Activated gamma-delta T cell treated with Interleukin-2 at 50 U/mL for 16 hours (primary cell): ENCODE measurements around the gene B4GALT2.
A peak's percentile ranks its signal among the peaks of the same experiment; 100 is the strongest.

Experiments
- DNase-seq: peaks from one replicate; pipeline ENCODE4 v3.0.0-alpha.2; 2020

B4GALT2 gene

GRCh38 chr1:43971336-43971980, 7.6 kb upstream of the B4GALT2 start:
- no peak for DNase-seq

GRCh38 chr1:43973981-43974442, 5.0 kb upstream of the B4GALT2 start:
- DNase-seq, result no peak

- peak; percentile 92 for DNase-seq
Observed at GRCh38 chr1:43974443-43975248, 4.4 kb upstream of the B4GALT2 start, which contains the start of gene ATP6V0B. Gene ATP6V0B, plus strand, starts transcription at chr1:43974960. Its CDS starts 81 bp downstream, at chr1:43975041.

GRCh38 chr1:43975249-43975961, 3.6 kb upstream of the B4GALT2 start:
- peak; percentile 28 for DNase-seq

- no peak for DNase-seq
Observed at GRCh38 chr1:43976045-43976444, 3.0 kb upstream of the B4GALT2 start.

- no peak for DNase-seq
Observed at GRCh38 chr1:43976890-43977289, 2.1 kb upstream of the B4GALT2 start.

GRCh38 chr1:43977376-43978263, 1.4 kb upstream of the B4GALT2 start:
- no peak for DNase-seq

- DNase-seq, result no peak
Observed at GRCh38 chr1:43978264-43978550, 803 bp upstream of the B4GALT2 start.

- DNase-seq, result no peak
Observed at GRCh38 chr1:43979261-43979527, 184 bp downstream of the B4GALT2 start.

- DNase-seq, result no peak
Observed at GRCh38 chr1:43979528-43980254, 681 bp downstream of the B4GALT2 start.

- no peak for DNase-seq
Observed at GRCh38 chr1:43980255-43981134, 1.5 kb downstream of the B4GALT2 start.

- no peak for DNase-seq
Observed at GRCh38 chr1:43981135-43981491, 2.1 kb downstream of the B4GALT2 start.

- no peak for DNase-seq
Observed at GRCh38 chr1:43981636-43982035, 2.6 kb downstream of the B4GALT2 start.

GRCh38 chr1:43982241-43982640, 3.2 kb downstream of the B4GALT2 start:
- DNase-seq, result no peak

- no peak for DNase-seq
Observed at GRCh38 chr1:43982808-43983207, 3.8 kb downstream of the B4GALT2 start.

GRCh38 chr1:43983253-43983899, 4.4 kb downstream of the B4GALT2 start:
- no peak for DNase-seq

GRCh38 chr1:43984855-43985254, 5.8 kb downstream of the B4GALT2 start:
- DNase-seq, result no peak

- DNase-seq, result no peak
Observed at GRCh38 chr1:43985984-43986595, 7.1 kb downstream of the B4GALT2 start.

- DNase-seq, result no peak
Observed at GRCh38 chr1:43986712-43987111, 7.7 kb downstream of the B4GALT2 start.

- DNase-seq, result no peak
Observed at GRCh38 chr1:43987159-43987902, 8.3 kb downstream of the B4GALT2 start.
